Body of pancreas (tissue), 4 donors: ENCODE results near the gene POM121.
"Not testable (repeated sequence)": the region's sequence is repeated elsewhere in the genome, so short reads cannot be mapped to it uniquely, and the experiment has no call there.

ENCODE experiments used
- POLR2A ChIP-seq, 3 donors: fragments of 450-650 bp; IDR thresholded peaks; one replicate each; pipeline ENCODE4 v1.6.1; 2016; ENCODE audit warnings: antibody characterized with exemption in 3 of 3, mild to moderate bottlenecking in 2 of 3
- TF ChIP-seq, protein P1 (sequence below), 7 experiments: fragments of 450-650 bp in 4 of 7; fragments of 200-600 bp in 3 of 7; sonication (generic) in 3 of 7; IDR thresholded peaks; one replicate each; pipeline ENCODE4 v1.5.1; 2016 to 2019; ENCODE audit warnings: antibody characterized with exemption in 7 of 7

DNA sequence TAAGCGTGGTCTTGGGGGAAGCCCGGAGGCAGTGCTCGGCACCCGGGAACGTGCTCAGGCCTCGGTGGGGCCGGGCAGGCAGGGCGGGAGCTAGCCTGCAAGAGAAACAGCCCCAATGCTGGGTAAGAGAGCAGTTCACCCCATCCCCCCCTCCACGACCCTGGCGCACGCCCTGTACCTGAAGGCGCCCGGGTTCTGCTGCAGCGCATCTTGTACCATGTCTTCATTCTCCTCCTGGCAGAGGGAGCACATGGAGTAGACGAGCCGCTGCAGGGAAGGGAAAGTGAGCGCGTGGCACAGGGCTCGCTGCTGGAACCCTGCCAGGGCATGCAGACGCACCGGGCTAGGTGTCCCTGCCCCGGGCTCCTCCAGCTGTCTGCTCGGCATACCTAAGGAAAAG is 23.8 kb downstream of the POM121 start:
- TF ChIP-seq, protein P1, sequence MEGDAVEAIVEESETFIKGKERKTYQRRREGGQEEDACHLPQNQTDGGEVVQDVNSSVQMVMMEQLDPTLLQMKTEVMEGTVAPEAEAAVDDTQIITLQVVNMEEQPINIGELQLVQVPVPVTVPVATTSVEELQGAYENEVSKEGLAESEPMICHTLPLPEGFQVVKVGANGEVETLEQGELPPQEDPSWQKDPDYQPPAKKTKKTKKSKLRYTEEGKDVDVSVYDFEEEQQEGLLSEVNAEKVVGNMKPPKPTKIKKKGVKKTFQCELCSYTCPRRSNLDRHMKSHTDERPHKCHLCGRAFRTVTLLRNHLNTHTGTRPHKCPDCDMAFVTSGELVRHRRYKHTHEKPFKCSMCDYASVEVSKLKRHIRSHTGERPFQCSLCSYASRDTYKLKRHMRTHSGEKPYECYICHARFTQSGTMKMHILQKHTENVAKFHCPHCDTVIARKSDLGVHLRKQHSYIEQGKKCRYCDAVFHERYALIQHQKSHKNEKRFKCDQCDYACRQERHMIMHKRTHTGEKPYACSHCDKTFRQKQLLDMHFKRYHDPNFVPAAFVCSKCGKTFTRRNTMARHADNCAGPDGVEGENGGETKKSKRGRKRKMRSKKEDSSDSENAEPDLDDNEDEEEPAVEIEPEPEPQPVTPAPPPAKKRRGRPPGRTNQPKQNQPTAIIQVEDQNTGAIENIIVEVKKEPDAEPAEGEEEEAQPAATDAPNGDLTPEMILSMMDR (IDR thresholded peaks at IDR 0.05), result not testable (repeated sequence)
- TF ChIP-seq POLR2A (IDR thresholded peaks at IDR 0.05), result not testable (repeated sequence)
